ENCODE measurements around the gene B4GALNT2.
"Not testable (repeated sequence)": the region's sequence is repeated elsewhere in the genome, so short reads cannot be mapped to it uniquely, and the experiment has no call there.

Gene B4GALNT2

DNA sequence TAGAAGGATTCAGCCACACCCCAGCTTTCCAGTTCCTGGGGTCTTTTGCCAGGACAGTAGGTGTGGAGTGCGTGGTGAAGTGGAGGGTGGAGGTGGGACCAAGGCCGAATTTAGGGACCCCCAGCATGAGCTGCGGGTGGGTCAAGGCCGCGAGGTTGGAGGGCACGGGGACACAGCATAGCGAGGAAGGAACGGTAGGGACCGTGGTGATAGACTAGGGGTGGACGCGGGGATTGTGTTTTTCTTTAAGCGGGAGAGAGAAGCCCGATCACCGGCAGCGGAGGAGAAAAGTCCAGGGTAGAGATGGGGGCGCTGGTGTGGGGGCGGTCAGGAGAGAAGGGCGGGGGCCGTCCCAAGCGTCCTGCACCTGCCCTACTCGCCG is 261 bp upstream of the B4GALNT2 start:
- Histone ChIP-seq H3K4me1 (ENCODE audit: control extremely low read depth in 1 of 4, control insufficient read depth in 4 of 4, insufficient read depth in 4 of 4, low read length in 3 of 4) (peaks cover 0 to 10% (median 7%) of the 10 kb centered on the region in 4 experiments), H3K27me3 (replicated peaks in 2 of 5; ENCODE audit: control insufficient read depth in 4 of 5, insufficient read depth in 5 of 5, low read length in 4 of 5) (peaks cover 7 to 70% (median 24%) of the 10 kb centered on the region in 5 experiments), H3K36me3 (ENCODE audit: control insufficient read depth in 4 of 4, insufficient read depth in 4 of 4, low read length in 3 of 4) (no peaks in the 10 kb centered on the region), H3K27ac (ENCODE audit: insufficient read depth in 1 of 2, low read depth in 1 of 2, low read length in 2 of 2, poor library complexity in 1 of 2, severe bottlenecking in 2 of 2) (no peak overlapping the region), H3K4me3 (ENCODE audit: control insufficient read depth in 1 of 7, extremely low read depth in 1 of 7, insufficient read depth in 4 of 7, low read depth in 2 of 7, low read length in 6 of 7) (peak overlapping the region in 5 of 7 experiments; percentile 20 to 57 (median 50)), H3K9me3 (ENCODE audit: control extremely low read depth in 1 of 5, control insufficient read depth in 4 of 5, insufficient read depth in 2 of 5, low read depth in 1 of 5, low read length in 4 of 5) (peaks cover 0 to 23% (median 12%) of the 10 kb centered on the region in 5 experiments)
- ChIA-PET CTCF (no interaction called here), POLR2A (no interaction called here)
- no peak for DNase-seq
- WGBS (ENCODE audit: insufficient coverage): 3% methylated on average over 22 of the region's 22 CpGs

DNA sequence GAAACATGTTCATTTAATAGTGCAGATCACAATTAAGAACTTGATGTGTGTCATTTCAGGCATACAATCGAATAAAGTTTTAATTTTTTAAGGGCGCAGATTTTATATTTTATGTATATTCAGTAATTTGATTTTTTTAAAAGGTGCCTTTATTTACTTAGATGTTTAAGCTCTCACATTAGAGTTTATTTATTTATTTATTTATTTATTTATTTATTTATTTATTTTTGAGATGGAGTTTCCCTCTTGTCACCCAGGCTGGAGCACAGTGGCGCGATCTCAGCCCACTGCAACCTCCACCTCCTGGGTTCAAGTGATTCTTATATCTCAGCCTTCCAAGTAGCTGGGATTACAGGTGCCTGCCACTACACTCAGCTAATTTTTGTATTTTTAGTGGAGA is 3.8 kb downstream of the B4GALNT2 start:
- H3K27ac ChIP-seq (ENCODE audit: insufficient read depth in 1 of 2, low read depth in 1 of 2, low read length in 2 of 2, poor library complexity in 1 of 2, severe bottlenecking in 2 of 2): no peak overlapping the region
- POLR2A ChIA-PET: interaction anchor here (0.6 kb wide), 1 partner anchor 54 kb away, joined by 4 read pairs; no protein-coding TSS in a partner anchor
- CTCF ChIA-PET: no interaction called here
- no peaks in the 10 kb centered on the region for H3K36me3 ChIP-seq (ENCODE audit: control insufficient read depth in 4 of 4, insufficient read depth in 4 of 4, low read length in 3 of 4)
- H3K4me3 ChIP-seq (ENCODE audit: control insufficient read depth in 1 of 7, extremely low read depth in 1 of 7, insufficient read depth in 4 of 7, low read depth in 2 of 7, low read length in 6 of 7): no peak overlapping the region
- no CpG with 5 or more reads among the region's 4 CpGs for WGBS (ENCODE audit: insufficient coverage)
- peaks cover 7 to 46% (median 21%) of the 10 kb centered on the region in 5 experiments for H3K27me3 ChIP-seq (replicated peaks in 2 of 5; ENCODE audit: control insufficient read depth in 4 of 5, insufficient read depth in 5 of 5, low read length in 4 of 5)
- no peak for DNase-seq
- H3K4me1 ChIP-seq (ENCODE audit: control extremely low read depth in 1 of 4, control insufficient read depth in 4 of 4, insufficient read depth in 4 of 4, low read length in 3 of 4): peaks cover 0 to 10% (median 7%) of the 10 kb centered on the region in 4 experiments
- no peaks in the 10 kb centered on the region for H3K9me3 ChIP-seq (ENCODE audit: control extremely low read depth in 1 of 5, control insufficient read depth in 4 of 5, insufficient read depth in 2 of 5, low read depth in 1 of 5, low read length in 4 of 5)

DNA sequence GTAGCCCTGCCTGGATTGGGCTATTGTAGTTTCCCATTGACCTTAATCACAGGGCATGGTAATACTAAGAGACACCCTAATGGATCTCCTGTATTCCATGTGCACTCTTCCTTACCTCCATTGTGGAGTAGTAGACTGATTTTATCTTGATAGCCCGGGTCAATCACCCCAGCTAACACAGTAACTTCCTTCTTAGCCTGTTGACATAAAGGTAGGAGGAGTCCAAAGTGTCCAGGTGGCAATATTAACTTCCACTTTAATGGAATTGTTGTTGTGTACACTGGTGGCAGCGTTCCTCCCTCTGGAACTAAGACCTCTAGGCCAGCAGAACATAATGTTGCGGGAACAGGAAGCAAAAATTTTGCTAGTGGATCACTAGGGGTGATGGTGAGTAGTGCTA is 13.1 kb downstream of the B4GALNT2 start:
- H3K4me1 ChIP-seq (ENCODE audit: control extremely low read depth in 1 of 4, control insufficient read depth in 4 of 4, insufficient read depth in 4 of 4, low read length in 3 of 4); POLR2A ChIA-PET; CTCF ChIA-PET; DNase-seq; H3K36me3 ChIP-seq (ENCODE audit: control insufficient read depth in 4 of 4, insufficient read depth in 4 of 4, low read length in 3 of 4); H3K4me3 ChIP-seq (ENCODE audit: control insufficient read depth in 1 of 7, extremely low read depth in 1 of 7, insufficient read depth in 4 of 7, low read depth in 2 of 7, low read length in 6 of 7); H3K27ac ChIP-seq (ENCODE audit: insufficient read depth in 1 of 2, low read depth in 1 of 2, low read length in 2 of 2, poor library complexity in 1 of 2, severe bottlenecking in 2 of 2); H3K9me3 ChIP-seq (ENCODE audit: control extremely low read depth in 1 of 5, control insufficient read depth in 4 of 5, insufficient read depth in 2 of 5, low read depth in 1 of 5, low read length in 4 of 5): not testable (repeated sequence)
- peaks cover 0 to 30% (median 9%) of the 10 kb centered on the region in 5 experiments for H3K27me3 ChIP-seq (replicated peaks in 2 of 5; ENCODE audit: control insufficient read depth in 4 of 5, insufficient read depth in 5 of 5, low read length in 4 of 5)
- WGBS (ENCODE audit: insufficient coverage): 100% methylated on average over 1 of the region's 3 CpGs

- no peak overlapping the region for H3K27ac ChIP-seq (ENCODE audit: insufficient read depth in 1 of 2, low read depth in 1 of 2, low read length in 2 of 2, poor library complexity in 1 of 2, severe bottlenecking in 2 of 2)
- ChIA-PET CTCF (interaction anchor here (0.8 to 1.3 kb wide), 2 partner anchors 33 to 80 kb away, joined by 3 to 4 read pairs; no protein-coding TSS in a partner anchor), POLR2A (no interaction called here)
- no peaks in the 10 kb centered on the region for H3K9me3 ChIP-seq (ENCODE audit: control extremely low read depth in 1 of 5, control insufficient read depth in 4 of 5, insufficient read depth in 2 of 5, low read depth in 1 of 5, low read length in 4 of 5)
- no peak overlapping the region for H3K4me3 ChIP-seq (ENCODE audit: control insufficient read depth in 1 of 7, extremely low read depth in 1 of 7, insufficient read depth in 4 of 7, low read depth in 2 of 7, low read length in 6 of 7)
- H3K27me3 ChIP-seq (replicated peaks in 2 of 5; ENCODE audit: control insufficient read depth in 4 of 5, insufficient read depth in 5 of 5, low read length in 4 of 5): peaks cover 0 to 22% (median 7%) of the 10 kb centered on the region in 5 experiments
- WGBS (ENCODE audit: insufficient coverage): 93% methylated on average over 3 of the region's 3 CpGs
- no peaks in the 10 kb centered on the region for H3K36me3 ChIP-seq (ENCODE audit: control insufficient read depth in 4 of 4, insufficient read depth in 4 of 4, low read length in 3 of 4)
- no peak for DNase-seq
- no peaks in the 10 kb centered on the region for H3K4me1 ChIP-seq (ENCODE audit: control extremely low read depth in 1 of 4, control insufficient read depth in 4 of 4, insufficient read depth in 4 of 4, low read length in 3 of 4)
Measured at GRCh38 chr17:49146620-49147306, 14.2 kb downstream of the B4GALNT2 start.

- H3K4me1 ChIP-seq (ENCODE audit: control extremely low read depth in 1 of 4, control insufficient read depth in 4 of 4, insufficient read depth in 4 of 4, low read length in 3 of 4): no peaks in the 10 kb centered on the region
- H3K27ac ChIP-seq (ENCODE audit: insufficient read depth in 1 of 2, low read depth in 1 of 2, low read length in 2 of 2, poor library complexity in 1 of 2, severe bottlenecking in 2 of 2): no peak overlapping the region
- H3K27me3 ChIP-seq (replicated peaks in 2 of 5; ENCODE audit: control insufficient read depth in 4 of 5, insufficient read depth in 5 of 5, low read length in 4 of 5): peaks cover 0 to 24% (median 7%) of the 10 kb centered on the region in 5 experiments
- H3K36me3 ChIP-seq (ENCODE audit: control insufficient read depth in 4 of 4, insufficient read depth in 4 of 4, low read length in 3 of 4): no peaks in the 10 kb centered on the region
- WGBS (ENCODE audit: insufficient coverage): 87% methylated on average over 6 of the region's 6 CpGs
- ChIA-PET CTCF (no interaction called here), POLR2A (no interaction called here)
- no peak overlapping the region for H3K4me3 ChIP-seq (ENCODE audit: control insufficient read depth in 1 of 7, extremely low read depth in 1 of 7, insufficient read depth in 4 of 7, low read depth in 2 of 7, low read length in 6 of 7)
- no peak for DNase-seq
- no peaks in the 10 kb centered on the region for H3K9me3 ChIP-seq (ENCODE audit: control extremely low read depth in 1 of 5, control insufficient read depth in 4 of 5, insufficient read depth in 2 of 5, low read depth in 1 of 5, low read length in 4 of 5)
Measured at GRCh38 chr17:49148171-49148570, 15.6 kb downstream of the B4GALNT2 start.

DNA sequence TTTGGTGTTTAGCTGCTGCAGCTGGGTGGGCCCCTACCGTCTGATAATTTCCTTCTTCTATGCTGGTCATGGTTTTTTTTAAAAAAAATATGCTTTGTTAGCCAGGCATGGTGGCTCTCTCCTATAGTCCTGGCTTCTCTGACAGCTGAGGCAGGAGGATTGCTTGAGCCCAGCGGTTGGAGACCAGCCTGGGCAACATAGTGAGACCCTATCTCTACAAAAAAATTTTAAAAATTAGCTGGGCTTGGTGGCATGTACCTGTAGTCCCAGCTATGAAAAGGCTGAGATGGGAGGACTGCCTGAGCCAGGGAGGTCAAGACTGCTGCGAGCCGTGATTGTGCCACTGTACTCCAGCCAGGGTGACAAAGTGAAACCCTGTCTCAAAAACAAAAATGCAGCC is 19.4 kb downstream of the B4GALNT2 start:
- Histone ChIP-seq H3K27me3 (replicated peaks in 2 of 5; ENCODE audit: control insufficient read depth in 4 of 5, insufficient read depth in 5 of 5, low read length in 4 of 5) (peaks cover 0 to 25% (median 2%) of the 10 kb centered on the region in 5 experiments), H3K4me3 (ENCODE audit: control insufficient read depth in 1 of 7, extremely low read depth in 1 of 7, insufficient read depth in 4 of 7, low read depth in 2 of 7, low read length in 6 of 7) (no peak overlapping the region), H3K27ac (ENCODE audit: insufficient read depth in 1 of 2, low read depth in 1 of 2, low read length in 2 of 2, poor library complexity in 1 of 2, severe bottlenecking in 2 of 2) (no peak overlapping the region), H3K9me3 (ENCODE audit: control extremely low read depth in 1 of 5, control insufficient read depth in 4 of 5, insufficient read depth in 2 of 5, low read depth in 1 of 5, low read length in 4 of 5) (no peaks in the 10 kb centered on the region), H3K4me1 (ENCODE audit: control extremely low read depth in 1 of 4, control insufficient read depth in 4 of 4, insufficient read depth in 4 of 4, low read length in 3 of 4) (no peaks in the 10 kb centered on the region), H3K36me3 (ENCODE audit: control insufficient read depth in 4 of 4, insufficient read depth in 4 of 4, low read length in 3 of 4) (no peaks in the 10 kb centered on the region)
- no peak for DNase-seq
- 94% methylated on average over 2 of the region's 4 CpGs for WGBS (ENCODE audit: insufficient coverage)
- CTCF ChIA-PET: interaction anchor here (1.4 kb wide), 1 partner anchor 75 kb away, joined by 4 read pairs; no protein-coding TSS in a partner anchor
- POLR2A ChIA-PET: no interaction called here

DNA sequence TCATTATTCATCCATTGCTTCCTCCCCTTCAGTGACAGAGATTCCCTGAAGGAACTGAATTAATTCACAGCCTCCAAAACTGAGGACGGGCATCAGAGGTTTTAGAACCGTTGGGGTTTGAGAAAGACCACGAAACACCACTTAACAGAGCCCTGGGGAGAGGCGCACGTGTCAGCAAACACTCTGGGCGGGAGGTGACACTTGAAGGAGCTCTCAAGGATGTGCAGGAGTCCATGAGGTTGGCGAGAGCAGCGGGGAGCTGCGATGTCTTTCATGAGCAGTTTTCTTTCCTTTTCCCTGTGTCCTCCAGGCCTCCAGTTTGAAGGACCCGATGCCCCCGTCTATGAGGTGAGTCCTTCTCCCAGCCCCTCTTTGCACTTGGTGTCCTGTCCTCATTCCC is 23.7 kb downstream of the B4GALNT2 start:
- CTCF ChIA-PET: no interaction called here
- 90% methylated on average over 9 of the region's 11 CpGs for WGBS (ENCODE audit: insufficient coverage)
- no peaks in the 10 kb centered on the region for H3K4me1 ChIP-seq (ENCODE audit: control extremely low read depth in 1 of 4, control insufficient read depth in 4 of 4, insufficient read depth in 4 of 4, low read length in 3 of 4)
- H3K9me3 ChIP-seq (ENCODE audit: control extremely low read depth in 1 of 5, control insufficient read depth in 4 of 5, insufficient read depth in 2 of 5, low read depth in 1 of 5, low read length in 4 of 5): no peaks in the 10 kb centered on the region
- DNase-seq: no peak
- H3K27me3 ChIP-seq (replicated peaks in 2 of 5; ENCODE audit: control insufficient read depth in 4 of 5, insufficient read depth in 5 of 5, low read length in 4 of 5): peaks cover 0 to 45% (median 4%) of the 10 kb centered on the region in 5 experiments
- H3K4me3 ChIP-seq (ENCODE audit: control insufficient read depth in 1 of 7, extremely low read depth in 1 of 7, insufficient read depth in 4 of 7, low read depth in 2 of 7, low read length in 6 of 7): no peak overlapping the region
- POLR2A ChIA-PET: no interaction called here
- no peak overlapping the region for H3K27ac ChIP-seq (ENCODE audit: insufficient read depth in 1 of 2, low read depth in 1 of 2, low read length in 2 of 2, poor library complexity in 1 of 2, severe bottlenecking in 2 of 2)
- H3K36me3 ChIP-seq (ENCODE audit: control insufficient read depth in 4 of 4, insufficient read depth in 4 of 4, low read length in 3 of 4): no peaks in the 10 kb centered on the region
